Keratinocyte (primary cell): ENCODE measurements around the gene SDS. TPM values are rescaled to one million over a fixed set of nuclear protein-coding genes. Genes with fewer than 3 reads are reported as not detected.

Experiments used
- DNase-seq: peaks from one replicate; pipeline ENCODE4 v3.0.0-alpha.2; 2011; ENCODE audit warnings: low read depth, missing footprints, low spot score
- FAIRE-seq: peaks from 2 replicates; lab custom pipeline; 2011; peaks lifted over from hg19 to GRCh38; lab: Jason Lieb, UNC
- H2AFZ ChIP-seq: 2 replicates; pipeline ENCODE4 v1.6.0; 2012; ENCODE audit warnings: low read length, control low read depth, inconsistent platforms; ENCODE audit not compliant: control insufficient read depth
- H3K27ac ChIP-seq: 2 replicates; pipeline ENCODE4 v1.5.1; 2011; ENCODE audit warnings: low read length; ENCODE audit not compliant: control insufficient read depth, insufficient read depth
- H3K27me3 ChIP-seq: 3 replicates; pipeline ENCODE4 v1.6.0; 2011; ENCODE audit warnings: low read length; ENCODE audit not compliant: control insufficient read depth, insufficient read depth; ENCODE audit errors: extremely low read depth
- H3K36me3 ChIP-seq, 2 experiments: 2 replicates in 1 of 2; 3 replicates in 1 of 2; pipeline ENCODE4 v1.5.1; 2011; ENCODE audit warnings: low read length in 2 of 2, mild to moderate bottlenecking in 1 of 2; ENCODE audit not compliant: control insufficient read depth in 2 of 2, insufficient read depth in 2 of 2; ENCODE audit errors: extremely low read depth in 1 of 2
- H3K4me1 ChIP-seq: 3 replicates; pipeline ENCODE4 v1.5.1; 2011; ENCODE audit warnings: low read length; ENCODE audit not compliant: control insufficient read depth, insufficient read depth; ENCODE audit errors: extremely low read depth
- H3K4me2 ChIP-seq: 3 replicates; pipeline ENCODE4 v1.6.0; 2011; ENCODE audit warnings: low read depth, low read length; ENCODE audit not compliant: control insufficient read depth, insufficient read depth; ENCODE audit errors: extremely low read depth
- H3K4me3 ChIP-seq, 3 experiments: fragments of 200-600 bp in 1 of 3; sonication (generic) in 1 of 3; 2 replicates in 2 of 3; 3 replicates in 1 of 3; pipeline ENCODE4 v1.5.1; 2011 to 2016; ENCODE audit warnings: low read length in 3 of 3, mild to moderate bottlenecking in 3 of 3, control low read depth in 2 of 3, inconsistent platforms in 1 of 3, low read depth in 1 of 3, mixed read lengths in 1 of 3, mixed run types in 1 of 3, moderate library complexity in 1 of 3; ENCODE audit not compliant: control insufficient read depth in 2 of 3, insufficient read depth in 2 of 3; ENCODE audit errors: extremely low read depth in 1 of 3
- H3K79me2 ChIP-seq: 2 replicates; pipeline ENCODE4 v1.6.0; 2012; ENCODE audit warnings: low read length; ENCODE audit not compliant: control insufficient read depth, insufficient read depth
- H3K9ac ChIP-seq: 3 replicates; pipeline ENCODE4 v1.6.0; 2011; ENCODE audit warnings: low read length; ENCODE audit not compliant: control insufficient read depth, insufficient read depth; ENCODE audit errors: extremely low read depth
- H3K9me1 ChIP-seq: 3 replicates; pipeline ENCODE4 v1.6.0; 2011; ENCODE audit warnings: low read length; ENCODE audit not compliant: control insufficient read depth, insufficient read depth; ENCODE audit errors: extremely low read depth
- H3K9me3 ChIP-seq: 2 replicates; pipeline ENCODE4 v1.5.1; 2012; ENCODE audit warnings: low read depth, low read length; ENCODE audit not compliant: control insufficient read depth
- H4K20me1 ChIP-seq: 3 replicates; pipeline ENCODE4 v1.6.0; 2011; ENCODE audit warnings: low read length; ENCODE audit not compliant: control insufficient read depth, insufficient read depth; ENCODE audit errors: extremely low read depth
- CTCF ChIP-seq, 3 experiments: IDR thresholded peaks in 1 of 3; conservative IDR thresholded peaks in 1 of 3; optimal IDR thresholded peaks in 1 of 3; 2 replicates in 2 of 3; 3 replicates in 1 of 3; pipeline versions ENCODE3 to v1.5.1; 2011; ENCODE audit warnings: low read length in 3 of 3, mild to moderate bottlenecking in 3 of 3, moderate library complexity in 2 of 3, control low read depth in 1 of 3, inconsistent platforms in 1 of 3; ENCODE audit not compliant: insufficient read depth in 2 of 3; ENCODE audit errors: extremely low read depth in 1 of 3
- EZH2 ChIP-seq: IDR thresholded peaks from one replicate; pipeline ENCODE4 v1.6.1; 2012; ENCODE audit warnings: inconsistent platforms, mild to moderate bottlenecking, low read length, moderate library complexity
- dilution Hi-C: fragments of 300-500 bp; cut with MboI; formaldehyde crosslinking; loops from one replicate; pipeline ENCODE4 v1.7.0; 2020; ENCODE audit warnings: low sequenced_read_pairs; ENCODE audit not compliant: extremely low pct_ligation_motif_present
- polyA plus RNA-seq, 5 experiments: library from polyadenylated mRNA; depleted of rRNA in 3 of 5; stranded (reverse) in 3 of 5; stranded (forward) in 1 of 5; unstranded in 1 of 5; fragments of >200 nt; gene quantifications; 1 replicate in 1 of 5; 2 replicates in 3 of 5; 3 replicates in 1 of 5; pipeline versions ENCODE4 v1.2.1 to v1.2.3, GENCODE V29; 2011 to 2012; ENCODE audit warnings: missing spikeins in 2 of 5, low read depth in 1 of 5, low replicate concordance in 1 of 5

Gene SDS
- polyA plus RNA-seq, 1 donor (not counting 4 experiments of a cell fraction or from before 2014, with no cell fraction given): not detected

DNA sequence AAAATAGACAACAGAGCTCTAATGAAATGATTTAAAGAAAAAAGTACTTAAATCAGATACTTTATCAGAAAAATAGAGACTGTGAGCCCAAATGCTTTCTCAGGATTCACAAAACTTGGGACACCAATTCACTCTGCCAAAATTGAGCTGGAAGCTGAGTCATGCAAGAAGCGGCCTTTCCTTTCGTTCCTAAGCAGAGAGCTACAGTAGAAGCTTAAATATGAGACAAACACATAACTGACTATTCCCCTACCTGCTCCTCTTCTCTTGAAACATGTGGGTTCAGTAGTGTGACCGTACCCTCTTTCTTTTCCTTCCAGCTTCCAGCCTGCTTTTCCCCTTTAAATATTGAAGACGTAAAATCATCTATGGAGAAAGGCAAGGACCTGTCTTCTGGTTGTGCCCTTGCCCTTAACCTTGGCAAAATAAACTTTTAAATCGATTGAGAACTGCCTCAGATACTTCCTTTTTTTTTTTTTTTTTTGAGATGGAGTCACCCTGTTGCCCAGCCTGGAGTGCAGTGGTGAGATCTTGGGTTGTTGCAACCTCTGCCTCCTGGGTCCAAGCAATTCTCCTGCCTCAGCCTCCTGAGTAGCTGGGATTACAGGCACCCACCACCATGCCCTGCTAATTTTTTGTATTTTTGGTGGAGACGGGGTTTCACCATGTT, 4.4 kb upstream of the SDS start:
- TF ChIP-seq CTCF (optimal IDR thresholded peaks at IDR 0.05 in 1 of 3, IDR thresholded peaks at IDR 0.05 in 1 of 3, conservative IDR thresholded peaks at IDR 0.05 in 1 of 3; ENCODE audit: extremely low read depth in 1 of 3, insufficient read depth in 2 of 3, low read length in 3 of 3) (no peak), EZH2 (no peak)
- Histone ChIP-seq H3K36me3 (no peaks in the 10 kb centered on the region), H3K9me3 (no peaks in the 10 kb centered on the region), H3K4me3 (no peak overlapping the region), H3K79me2 (no peaks in the 10 kb centered on the region), H3K4me2 (no peak overlapping the region), H4K20me1 (no peaks in the 10 kb centered on the region), H3K9me1 (no peaks in the 10 kb centered on the region), H3K4me1 (no peaks in the 10 kb centered on the region), H2AFZ (no peak overlapping the region), H3K27me3 (no peaks in the 10 kb centered on the region), H3K27ac (no peak overlapping the region), H3K9ac (no peak overlapping the region)
- DNase-seq (no peak), FAIRE-seq (no peak)
- dilution Hi-C loops: no loop called here

DNA sequence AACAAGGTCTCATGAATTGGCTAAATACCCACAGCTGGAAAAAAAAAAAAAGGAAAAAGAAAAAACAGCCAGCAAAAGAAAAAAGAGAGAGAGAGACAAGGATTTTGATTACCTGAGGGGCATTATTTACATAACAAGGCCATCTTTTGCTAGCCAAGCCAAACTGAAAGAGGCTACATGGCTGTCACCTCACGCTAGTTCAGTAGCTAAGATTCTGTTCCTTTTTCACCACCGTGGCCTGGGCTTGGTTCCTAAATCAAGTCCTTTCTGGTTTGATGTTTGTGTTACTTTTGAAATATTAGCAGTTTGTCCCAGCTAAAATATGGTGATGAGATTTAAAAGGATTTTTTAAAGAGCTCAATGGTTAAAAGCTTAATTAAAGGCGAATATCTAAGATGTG, 2.0 kb upstream of the SDS start:
- H3K9me1 ChIP-seq: no peaks in the 10 kb centered on the region
- no peak overlapping the region for H3K4me2 ChIP-seq
- H3K4me3 ChIP-seq: no peak overlapping the region
- no peak for TF ChIP-seq CTCF (optimal IDR thresholded peaks at IDR 0.05 in 1 of 3, IDR thresholded peaks at IDR 0.05 in 1 of 3, conservative IDR thresholded peaks at IDR 0.05 in 1 of 3; ENCODE audit: extremely low read depth in 1 of 3, insufficient read depth in 2 of 3, low read length in 3 of 3)
- TF ChIP-seq EZH2: no peak
- H3K9ac ChIP-seq: no peak overlapping the region
- dilution Hi-C loops: no loop called here
- H2AFZ ChIP-seq: no peak overlapping the region
- no peak overlapping the region for H3K27ac ChIP-seq
- H3K27me3 ChIP-seq: no peaks in the 10 kb centered on the region
- FAIRE-seq (no peak), DNase-seq (no peak)
- no peaks in the 10 kb centered on the region for H3K79me2 ChIP-seq
- no peaks in the 10 kb centered on the region for H3K36me3 ChIP-seq
- H3K4me1 ChIP-seq: no peaks in the 10 kb centered on the region
- H3K9me3 ChIP-seq: no peaks in the 10 kb centered on the region
- H4K20me1 ChIP-seq: no peaks in the 10 kb centered on the region
